PC-9 (cell line): ENCODE data around the gene SORCS2. TPM values are rescaled to one million over a fixed set of nuclear protein-coding genes. Genes with fewer than 3 reads are reported as not detected.

ENCODE experiments used
- BruUV-seq: library from RNA; stranded (reverse); fragments of 400-500 nt; replicated peaks from 2 replicates; lab custom pipeline; 2021; lab: Mats Ljungman, UMichigan
- CTCF ChIA-PET: fragments of 300-600 bp; sonication (Branson Sonifier 250); formaldehyde crosslinking; loops from one replicate; lab custom pipeline; 2022; ENCODE audit warnings: antibody characterized with exemption; lab: Charles Lee
- POLR2A ChIA-PET: fragments of 300-600 bp; sonication (Branson Sonifier 250); formaldehyde crosslinking; loops from one replicate; lab custom pipeline; 2022; ENCODE audit warnings: antibody characterized with exemption; ENCODE audit not compliant: unreplicated experiment; lab: Charles Lee
- DNase-seq, 2 experiments: peaks; one replicate each; pipeline versions ENCODE4 v3.0.0 to v3.0.0-alpha.2; 2015 to 2022; ENCODE audit warnings: mixed read lengths in 1 of 2
- H2AFZ ChIP-seq: fragments of 200-600 bp; sonication (generic); 2 replicates; pipeline ENCODE4 v1.8.1; 2017; ENCODE audit warnings: antibody characterized with exemption
- H3F3A ChIP-seq: fragments of 200-600 bp; sonication (generic); 2 replicates; pipeline ENCODE4 v1.8.1; 2017; ENCODE audit warnings: antibody characterized with exemption, mild to moderate bottlenecking, low read depth; ENCODE audit not compliant: insufficient read depth
- H3K27ac ChIP-seq: fragments of 200-600 bp; sonication (generic); 2 replicates; pipeline ENCODE4 v1.6.1; 2016; ENCODE audit warnings: mixed run types
- H3K27me3 ChIP-seq: fragments of 200-600 bp; sonication (generic); 2 replicates; pipeline ENCODE4 v1.6.1; 2016; ENCODE audit warnings: low read depth, mixed run types; ENCODE audit not compliant: insufficient read depth
- H3K36me3 ChIP-seq: fragments of 200-600 bp; sonication (generic); 2 replicates; pipeline ENCODE4 v1.6.1; 2016; ENCODE audit warnings: low read depth, mixed run types
- H3K4me1 ChIP-seq: fragments of 200-600 bp; sonication (generic); replicated peaks from 2 replicates; pipeline ENCODE4 v1.6.1; 2016; ENCODE audit warnings: mixed run types; ENCODE audit not compliant: insufficient read depth
- H3K4me2 ChIP-seq: fragments of 200-600 bp; sonication (generic); 2 replicates; pipeline ENCODE4 v1.6.1; 2017; ENCODE audit warnings: mixed run types
- H3K4me3 ChIP-seq: fragments of 200-600 bp; sonication (generic); 2 replicates; pipeline ENCODE4 v1.6.1; 2016; ENCODE audit warnings: mixed run types
- H3K79me2 ChIP-seq: fragments of 200-600 bp; sonication (generic); 2 replicates; pipeline ENCODE4 v1.6.1; 2017; ENCODE audit warnings: low read depth, mixed run types
- H3K9me2 ChIP-seq: fragments of 200-600 bp; sonication (generic); 2 replicates; pipeline ENCODE4 v1.8.1; 2017; ENCODE audit warnings: mild to moderate bottlenecking; ENCODE audit not compliant: insufficient read depth
- H3K9me3 ChIP-seq: fragments of 200-600 bp; sonication (generic); 2 replicates; pipeline ENCODE4 v1.8.1; 2016; ENCODE audit warnings: low read depth; ENCODE audit not compliant: insufficient read depth
- H4K20me1 ChIP-seq: fragments of 200-600 bp; sonication (generic); 2 replicates; pipeline ENCODE4 v1.8.1; 2017; ENCODE audit not compliant: insufficient read depth
- CTCF ChIP-seq: fragments of 200-600 bp; sonication (generic); conservative IDR thresholded peaks from 2 replicates; pipeline ENCODE4 v1.6.1; 2017; ENCODE audit warnings: mixed run types, antibody characterized with exemption, mild to moderate bottlenecking, moderate library complexity
- EZH2 ChIP-seq: fragments of 200-600 bp; sonication (generic); IDR thresholded peaks from 2 replicates; pipeline ENCODE4 v1.8.0; 2017; ENCODE audit warnings: antibody characterized with exemption, low read depth
- intact Hi-C: fragments of 100-400 bp; cut with micrococcal nuclease; formaldehyde crosslinking; loops from one replicate; pipeline ENCODE4 v1.10.0; 2022; ENCODE audit not compliant: unreplicated experiment
- total RNA-seq: library from RNA; stranded (reverse); gene quantifications from 2 replicates; pipeline ENCODE4 v1.2.3, GENCODE V29; 2021

SORCS2 gene
- total RNA-seq, 1 experiment from 2014 or later = 25.8 TPM

- peak in 1 of 2 experiments; percentile 44 for DNase-seq
- ChIA-PET POLR2A (no interaction called here), CTCF (interaction anchor here (0.9 to 1.3 kb wide), 3 partner anchors 30 to 135 kb away, joined by 3 to 4 read pairs (median 3); no protein-coding TSS in a partner anchor)
- Histone ChIP-seq H2AFZ (peak overlapping the region; percentile 66), H3K27me3 (peaks cover 3% of the 10 kb centered on the region), H3K4me2 (peak overlapping the region; percentile 94), H4K20me1 (no peaks in the 10 kb centered on the region), H3K4me1 (peaks cover 46% of the 10 kb centered on the region), H3K79me2 (peaks cover 12% of the 10 kb centered on the region; the same call in 1 of the 2 replicates), H3K9me3 (no peaks in the 10 kb centered on the region), H3K4me3 (peak overlapping the region; percentile 71), H3K27ac (no peak overlapping the region), H3F3A (peaks cover 35% of the 10 kb centered on the region), H3K36me3 (no peaks in the 10 kb centered on the region), H3K9me2 (no peaks in the 10 kb centered on the region)
- intact Hi-C loops = loop anchor here (2.0 to 5.0 kb wide), 3 partner anchors 526 to 609 kb away; no protein-coding TSS in a partner anchor
- TSS peak; percentile 19 for BruUV-seq
- TF ChIP-seq CTCF (no peak), EZH2 (no peak)
Observed at GRCh38 chr4:7193030-7193958, 956 bp downstream of the SORCS2 start.

- Histone ChIP-seq H3K36me3 (no peaks in the 10 kb centered on the region), H3K4me3 (peak overlapping the region; percentile 71; the same call in 1 of the 2 replicates), H3F3A (peaks cover 35% of the 10 kb centered on the region), H3K9me2 (no peaks in the 10 kb centered on the region), H3K4me1 (peaks cover 58% of the 10 kb centered on the region), H3K4me2 (peak overlapping the region; percentile 94), H3K9me3 (no peaks in the 10 kb centered on the region), H4K20me1 (no peaks in the 10 kb centered on the region), H2AFZ (no peak overlapping the region), H3K27ac (no peak overlapping the region), H3K79me2 (peaks cover 18% of the 10 kb centered on the region; the same call in 1 of the 2 replicates), H3K27me3 (no peaks in the 10 kb centered on the region)
- DNase-seq = peak in 1 of 2 experiments; percentile 61
- CTCF ChIA-PET = interaction anchor here (0.7 to 1.3 kb wide), 5 partner anchors 23 to 720 kb away, joined by 3 to 4 read pairs (median 3); no protein-coding TSS in a partner anchor
- peak; percentile 68 for TF ChIP-seq CTCF
- TF ChIP-seq EZH2 = no peak
- BruUV-seq = no TSS peak
- POLR2A ChIA-PET = no interaction called here
- intact Hi-C loops = loop anchor here (5.0 kb wide), 6 partner anchors 88 to 988 kb away; no protein-coding TSS in a partner anchor
Observed at GRCh38 chr4:7194251-7195140, 2.2 kb downstream of the SORCS2 start.

- Histone ChIP-seq H3K27me3 (no peaks in the 10 kb centered on the region), H2AFZ (no peak overlapping the region), H3K4me3 (no peak overlapping the region), H3K9me3 (no peaks in the 10 kb centered on the region), H3K36me3 (no peaks in the 10 kb centered on the region), H3K4me1 (peaks cover 62% of the 10 kb centered on the region), H3K4me2 (peak overlapping the region; percentile 94), H3F3A (peaks cover 35% of the 10 kb centered on the region), H3K27ac (peak overlapping the region; percentile 85), H4K20me1 (no peaks in the 10 kb centered on the region), H3K9me2 (no peaks in the 10 kb centered on the region), H3K79me2 (peaks cover 18% of the 10 kb centered on the region; the same call in 1 of the 2 replicates)
- no peak for DNase-seq
- intact Hi-C loops = loop anchor here (5.0 kb wide), 4 partner anchors 87 to 987 kb away; no protein-coding TSS in a partner anchor
- no TSS peak for BruUV-seq
- POLR2A ChIA-PET = no interaction called here
- CTCF ChIA-PET = interaction anchor here (0.6 to 1.3 kb wide), 4 partner anchors 16 to 720 kb away, joined by 3 to 14 read pairs (median 4); no protein-coding TSS in a partner anchor
- TF ChIP-seq CTCF = no peak
Observed at GRCh38 chr4:7195141-7195515, 2.8 kb downstream of the SORCS2 start.
